ENCODE results near the gene KRTAP10-1. TPM values are rescaled to one million over a fixed set of nuclear protein-coding genes. Genes with fewer than 3 reads are reported as not detected.

KRTAP10-1 gene
- total and polyA plus RNA-seq, 2 of the 13 experiments (the other 11 are each of a cell fraction or from before 2014, with no cell fraction given) = not detected

GRCh38 chr21:44574457-44575306, 34.7 kb upstream of the KRTAP10-1 start (continued):
- TF ChIP-seq ZNF333 (CRISPR knock-in tag; IDR thresholded peaks at IDR 0.05; ENCODE audit: borderline replicate concordance) = peak; percentile 37; the same call in 1 of the 2 replicates
- no peak for TF ChIP-seq GATAD1 (CRISPR knock-in tag; IDR thresholded peaks at IDR 0.05)
- no peak for TF ChIP-seq ZNF142 (CRISPR knock-in tag; IDR thresholded peaks at IDR 0.05)
- no peak; the same call in 1 of the 2 replicates for TF ChIP-seq HMGXB3 (CRISPR knock-in tag; IDR thresholded peaks at IDR 0.05; ENCODE audit: borderline replicate concordance)
- TF ChIP-seq ZSCAN20 (CRISPR knock-in tag; IDR thresholded peaks at IDR 0.05; ENCODE audit: borderline replicate concordance) = no peak
- no peak for TF ChIP-seq ZNF329 (CRISPR knock-in tag; IDR thresholded peaks at IDR 0.05; ENCODE audit: low read depth)
- TF ChIP-seq KDM4B (CRISPR knock-in tag; IDR thresholded peaks at IDR 0.05) = no peak
- no peak for TF ChIP-seq CENPBD1 (CRISPR knock-in tag; IDR thresholded peaks at IDR 0.05; ENCODE audit: borderline replicate concordance, low read depth)
- TF ChIP-seq DBP (CRISPR knock-in tag; IDR thresholded peaks at IDR 0.05; ENCODE audit: not compliant biosample characterization) = no peak

All from HepG2 (cell line).